Epithelial cell of esophagus (primary cell): ENCODE measurements around the gene NECAB3.

Experiments used
- DNase-seq: peaks from one replicate; pipeline ENCODE4 v3.0.0; 2010; ENCODE audit warnings: low read depth
- H3K4me3 ChIP-seq: 2 replicates; pipeline ENCODE4 v1.5.1; 2011; ENCODE audit warnings: mild to moderate bottlenecking, low read length, control low read depth
- TF ChIP-seq, protein P1 (sequence below): IDR thresholded peaks from 2 replicates; pipeline ENCODE4 v1.5.1; 2011; ENCODE audit warnings: low read depth, mild to moderate bottlenecking, low read length, control low read depth, inconsistent platforms; ENCODE audit not compliant: insufficient read depth; ENCODE audit errors: missing control alignments

NECAB3 gene

DNA sequence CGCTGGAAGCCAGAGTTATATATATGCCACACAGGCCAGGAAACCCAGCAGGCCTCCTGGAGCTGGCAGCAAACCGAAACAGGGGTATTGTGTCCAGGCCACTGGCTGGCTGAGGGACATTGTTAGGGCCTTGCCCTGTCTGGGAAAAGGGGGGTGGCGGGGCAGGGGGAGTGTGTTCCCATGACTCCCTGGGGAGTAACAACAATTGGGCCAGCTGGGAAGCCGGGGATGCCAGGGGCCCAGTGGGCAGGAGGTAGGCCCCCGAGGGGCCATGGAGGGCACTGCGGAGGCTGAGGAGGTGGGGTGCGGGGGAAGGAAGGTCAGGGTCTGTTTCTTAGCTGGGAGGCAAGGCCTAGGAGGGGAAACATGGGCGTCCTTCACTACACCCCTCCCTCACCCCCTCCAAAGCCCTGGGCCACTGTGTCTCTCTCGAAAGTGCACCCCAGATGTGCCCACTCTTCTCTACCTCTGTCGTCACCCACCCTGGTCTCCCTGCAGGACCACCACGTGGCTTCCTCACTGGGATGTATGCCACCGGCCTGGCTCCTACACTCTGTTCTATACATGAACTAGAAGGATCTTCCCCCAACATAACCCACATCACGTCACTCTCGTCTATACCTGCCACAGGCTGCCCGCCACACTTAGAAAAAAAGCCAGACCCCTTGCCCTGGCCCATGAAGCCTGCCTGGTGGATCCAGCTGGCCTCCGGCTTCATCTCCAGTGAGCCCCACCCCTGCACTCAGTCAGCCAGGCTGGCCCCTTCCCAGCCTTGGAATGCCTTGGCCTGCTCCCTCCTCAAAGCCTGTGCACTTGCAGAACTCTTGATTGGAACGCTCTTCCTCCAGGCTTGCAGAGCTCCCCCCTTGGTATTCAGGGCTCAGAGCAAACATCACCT lies 19.8 kb upstream of the NECAB3 start:
- no peak overlapping the region for H3K4me3 ChIP-seq
- TF ChIP-seq, protein P1, sequence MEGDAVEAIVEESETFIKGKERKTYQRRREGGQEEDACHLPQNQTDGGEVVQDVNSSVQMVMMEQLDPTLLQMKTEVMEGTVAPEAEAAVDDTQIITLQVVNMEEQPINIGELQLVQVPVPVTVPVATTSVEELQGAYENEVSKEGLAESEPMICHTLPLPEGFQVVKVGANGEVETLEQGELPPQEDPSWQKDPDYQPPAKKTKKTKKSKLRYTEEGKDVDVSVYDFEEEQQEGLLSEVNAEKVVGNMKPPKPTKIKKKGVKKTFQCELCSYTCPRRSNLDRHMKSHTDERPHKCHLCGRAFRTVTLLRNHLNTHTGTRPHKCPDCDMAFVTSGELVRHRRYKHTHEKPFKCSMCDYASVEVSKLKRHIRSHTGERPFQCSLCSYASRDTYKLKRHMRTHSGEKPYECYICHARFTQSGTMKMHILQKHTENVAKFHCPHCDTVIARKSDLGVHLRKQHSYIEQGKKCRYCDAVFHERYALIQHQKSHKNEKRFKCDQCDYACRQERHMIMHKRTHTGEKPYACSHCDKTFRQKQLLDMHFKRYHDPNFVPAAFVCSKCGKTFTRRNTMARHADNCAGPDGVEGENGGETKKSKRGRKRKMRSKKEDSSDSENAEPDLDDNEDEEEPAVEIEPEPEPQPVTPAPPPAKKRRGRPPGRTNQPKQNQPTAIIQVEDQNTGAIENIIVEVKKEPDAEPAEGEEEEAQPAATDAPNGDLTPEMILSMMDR: no peak
- DNase-seq: no peak

DNA sequence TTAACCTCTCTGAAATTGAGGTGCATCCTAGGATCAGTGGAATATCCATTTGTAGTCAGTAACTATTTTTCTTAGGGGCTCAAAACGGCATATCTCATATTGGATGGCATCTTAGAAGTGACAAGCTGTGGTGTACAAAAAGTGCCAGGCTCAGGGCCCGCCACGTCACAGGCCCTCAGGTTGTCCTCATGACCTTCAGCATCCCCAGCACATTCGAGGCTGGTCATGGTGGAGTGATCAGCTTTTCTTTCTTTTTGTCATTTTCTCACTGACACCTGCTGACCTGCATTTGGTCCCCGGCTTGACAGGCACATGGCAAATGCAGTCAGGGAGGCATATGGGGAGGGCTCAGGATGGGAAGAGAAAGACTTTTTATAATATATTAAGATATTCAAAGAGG lies 19.1 kb upstream of the NECAB3 start:
- TF ChIP-seq, protein P1: no peak
- DNase-seq: no peak
- H3K4me3 ChIP-seq: no peak overlapping the region

DNA sequence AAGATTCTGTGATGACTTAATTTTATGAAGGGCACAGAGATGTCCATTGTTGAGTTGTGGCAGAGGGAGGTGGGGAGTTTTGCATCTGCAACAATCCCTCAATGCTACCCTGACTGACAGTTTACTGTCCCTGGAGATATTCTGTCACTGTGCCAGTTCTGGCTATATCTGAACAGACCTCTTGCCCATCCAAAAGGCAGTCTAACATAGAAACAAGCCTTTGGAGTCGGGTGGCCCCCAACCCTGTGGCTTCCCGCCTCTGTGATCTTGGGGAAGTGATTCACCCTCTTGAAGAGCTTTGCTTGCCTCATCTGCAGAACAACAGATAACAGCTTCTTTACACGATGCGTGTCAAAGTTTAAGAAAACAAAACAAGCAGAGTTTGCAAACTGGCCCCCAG lies 15.7 kb upstream of the NECAB3 start:
- H3K4me3 ChIP-seq: no peak overlapping the region
- no peak for DNase-seq
- TF ChIP-seq, protein P1: no peak

DNA sequence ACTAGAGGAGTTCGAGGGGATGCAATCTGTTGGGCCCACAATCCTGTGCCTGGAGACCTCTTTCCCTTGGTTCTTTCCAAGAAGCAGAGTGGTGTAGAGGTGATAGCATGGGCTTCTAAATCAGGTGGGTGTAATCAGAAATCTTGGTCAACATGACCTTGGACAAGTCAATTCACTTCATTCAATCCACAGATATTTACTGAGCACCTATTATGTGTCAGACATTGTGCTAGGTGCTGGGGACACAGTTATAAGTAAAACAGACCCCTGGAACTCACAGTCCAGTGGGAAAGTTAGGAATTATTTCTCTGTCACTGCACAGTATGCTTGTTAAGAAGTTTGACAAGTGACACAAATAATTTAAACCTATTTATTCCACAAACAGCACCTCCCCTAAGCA lies 15.3 kb upstream of the NECAB3 start:
- no peak for DNase-seq
- TF ChIP-seq, protein P1: no peak
- H3K4me3 ChIP-seq: no peak overlapping the region

DNA sequence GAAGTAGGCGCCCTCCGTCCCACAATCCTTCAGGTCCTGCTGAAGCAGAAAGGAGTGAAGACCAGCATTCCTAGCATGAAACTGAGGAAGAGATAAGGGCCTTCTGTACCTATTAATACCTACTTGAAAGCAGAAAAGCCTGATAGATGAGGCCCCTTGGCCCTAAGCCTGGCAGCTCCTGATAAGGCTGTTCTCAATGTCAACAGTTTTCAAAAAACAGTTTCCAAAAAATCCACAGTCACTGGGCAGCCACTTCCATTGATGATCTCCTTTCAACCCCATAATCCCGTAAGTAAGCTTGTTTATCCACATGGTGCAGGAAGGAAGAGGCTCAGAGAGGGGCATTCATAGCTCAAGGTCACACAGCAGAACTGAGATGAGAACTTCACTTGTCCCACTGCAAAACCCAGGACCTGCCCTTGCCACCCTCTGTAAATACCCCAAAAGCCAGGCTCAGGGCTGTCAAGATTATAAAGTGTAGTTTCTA lies 14.8 kb upstream of the NECAB3 start:
- TF ChIP-seq, protein P1: no peak
- no peak for DNase-seq

DNA sequence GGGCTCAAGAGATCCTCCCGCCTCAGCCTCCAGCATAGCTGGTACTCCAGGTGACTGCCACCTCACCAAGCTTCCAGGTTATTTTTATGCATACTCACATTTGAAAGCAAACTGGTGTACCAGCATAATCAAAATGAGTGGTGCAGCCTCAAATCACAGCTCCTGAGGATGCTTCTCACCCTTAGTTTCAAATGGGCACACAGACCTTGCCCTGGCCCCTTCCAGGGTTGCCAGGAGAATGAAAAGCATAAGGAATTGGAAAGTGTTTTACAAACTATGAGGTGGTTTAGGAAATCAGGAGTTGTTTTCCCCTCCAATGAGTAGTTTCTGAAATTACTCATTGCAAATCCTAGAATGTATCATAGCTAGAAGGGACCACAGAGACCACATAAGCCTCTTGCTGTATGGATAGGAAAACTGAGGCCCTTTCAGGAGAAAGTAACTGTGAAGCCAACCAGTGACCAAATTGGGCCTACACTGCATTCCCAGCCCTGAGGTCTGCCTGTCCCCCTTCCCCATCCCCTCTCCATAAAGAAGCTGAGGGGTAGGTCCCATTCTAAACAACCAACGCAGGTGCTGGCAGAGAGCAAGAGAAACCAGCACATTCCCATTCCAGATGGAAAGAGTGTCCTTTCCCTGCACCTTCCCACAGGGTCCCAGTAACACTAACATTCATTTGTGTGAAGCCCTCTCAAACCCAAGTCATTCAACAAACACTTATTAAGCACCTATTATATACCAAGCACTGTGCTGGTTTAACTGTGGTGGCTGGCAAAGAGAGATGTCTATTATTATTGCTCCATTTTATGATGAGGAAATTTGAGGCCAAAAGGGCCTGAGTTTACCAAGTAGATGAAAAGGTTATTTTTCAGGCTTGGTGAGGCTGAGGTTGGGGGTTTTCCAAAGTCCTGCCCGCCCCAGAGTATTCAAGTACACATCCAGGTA lies 14.0 kb upstream of the NECAB3 start:
- H3K4me3 ChIP-seq: no peak overlapping the region
- DNase-seq: no peak
- TF ChIP-seq, protein P1: no peak

More for the DNA sequence above, 14.8 kb upstream of the NECAB3 start:
- H3K4me3 ChIP-seq: no peak overlapping the region
